ENCODE data around the gene KPNA4.

- TF ChIP-seq CTCF (IDR thresholded peaks at IDR 0.05) (no peak), POLR2A (IDR thresholded peaks at IDR 0.05) (no peak), EP300 (IDR thresholded peaks at IDR 0.05; ENCODE audit: low read depth) (no peak), POLR2AphosphoS5 (IDR thresholded peaks at IDR 0.05) (no peak)
Measured at GRCh38 chr3:160546727-160547126, 18.6 kb downstream of the KPNA4 start.
